GM12875 (cell line): ENCODE data around the gene CLSTN3.

Experiments used
- H3K4me3 ChIP-seq: one replicate; pipeline ENCODE4 v1.5.1; 2011; ENCODE audit warnings: low read depth, low read length, control low read depth
- TF ChIP-seq, protein P1 (sequence below): IDR thresholded peaks from 2 replicates; pipeline ENCODE4 v1.5.1; 2011; ENCODE audit warnings: low read depth, mild to moderate bottlenecking, control low read depth, inconsistent platforms, low read length, moderate library complexity, borderline replicate concordance; ENCODE audit not compliant: insufficient read depth

CLSTN3 gene

GRCh38 chr12:7096979-7097378 lies 33.2 kb upstream of the CLSTN3 start:
- TF ChIP-seq, protein P1, sequence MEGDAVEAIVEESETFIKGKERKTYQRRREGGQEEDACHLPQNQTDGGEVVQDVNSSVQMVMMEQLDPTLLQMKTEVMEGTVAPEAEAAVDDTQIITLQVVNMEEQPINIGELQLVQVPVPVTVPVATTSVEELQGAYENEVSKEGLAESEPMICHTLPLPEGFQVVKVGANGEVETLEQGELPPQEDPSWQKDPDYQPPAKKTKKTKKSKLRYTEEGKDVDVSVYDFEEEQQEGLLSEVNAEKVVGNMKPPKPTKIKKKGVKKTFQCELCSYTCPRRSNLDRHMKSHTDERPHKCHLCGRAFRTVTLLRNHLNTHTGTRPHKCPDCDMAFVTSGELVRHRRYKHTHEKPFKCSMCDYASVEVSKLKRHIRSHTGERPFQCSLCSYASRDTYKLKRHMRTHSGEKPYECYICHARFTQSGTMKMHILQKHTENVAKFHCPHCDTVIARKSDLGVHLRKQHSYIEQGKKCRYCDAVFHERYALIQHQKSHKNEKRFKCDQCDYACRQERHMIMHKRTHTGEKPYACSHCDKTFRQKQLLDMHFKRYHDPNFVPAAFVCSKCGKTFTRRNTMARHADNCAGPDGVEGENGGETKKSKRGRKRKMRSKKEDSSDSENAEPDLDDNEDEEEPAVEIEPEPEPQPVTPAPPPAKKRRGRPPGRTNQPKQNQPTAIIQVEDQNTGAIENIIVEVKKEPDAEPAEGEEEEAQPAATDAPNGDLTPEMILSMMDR, result no peak

GRCh38 chr12:7099290-7099996 lies 30.7 kb upstream of the CLSTN3 start:
- TF ChIP-seq, protein P1, result no peak
- H3K4me3 ChIP-seq, result no peak overlapping the region

More at GRCh38 chr12:7096979-7097378, 33.2 kb upstream of the CLSTN3 start:
- H3K4me3 ChIP-seq, result no peak overlapping the region

GRCh38 chr12:7100239-7100638 lies 29.9 kb upstream of the CLSTN3 start:
- no peak overlapping the region for H3K4me3 ChIP-seq

DNA sequence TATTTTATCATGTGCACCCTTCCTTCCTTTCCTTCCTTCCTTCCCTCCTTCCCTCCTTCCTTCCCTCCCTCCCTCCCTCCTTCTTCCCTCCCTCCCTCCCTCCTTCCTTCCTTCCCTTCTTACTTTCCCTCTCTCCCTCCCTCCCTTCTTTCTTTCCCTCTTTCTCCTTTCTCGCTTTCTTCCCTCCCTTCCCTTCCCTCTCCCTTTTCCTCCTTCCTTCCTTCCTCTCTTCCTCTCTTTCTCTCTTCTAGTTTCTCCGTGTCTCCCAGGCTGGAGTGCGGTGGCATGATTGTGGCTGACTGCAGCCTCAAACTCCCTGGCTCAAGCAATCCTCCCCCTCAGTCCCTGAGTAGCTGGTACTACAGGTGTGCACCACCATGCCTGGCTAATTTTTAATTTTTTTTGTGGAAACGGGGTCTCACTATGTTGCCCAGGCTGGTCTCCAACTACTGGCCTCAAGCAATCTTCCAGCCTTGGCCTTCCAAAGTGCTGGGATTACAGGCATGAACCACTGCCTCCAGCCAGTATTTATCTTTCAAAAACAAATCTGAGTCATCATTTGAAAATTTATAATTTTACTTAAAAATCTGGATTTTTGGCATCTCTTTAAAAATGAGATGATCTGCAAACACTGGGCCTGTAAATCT lies 29.0 kb upstream of the CLSTN3 start:
- TF ChIP-seq, protein P1, result no peak
- H3K4me3 ChIP-seq, result no peak overlapping the region

More at GRCh38 chr12:7100239-7100638, 29.9 kb upstream of the CLSTN3 start:
- TF ChIP-seq, protein P1, result no peak

GRCh38 chr12:7101694-7102131 lies 28.5 kb upstream of the CLSTN3 start:
- H3K4me3 ChIP-seq, result no peak overlapping the region
- TF ChIP-seq, protein P1, result no peak

GRCh38 chr12:7102582-7102981 lies 27.6 kb upstream of the CLSTN3 start:
- TF ChIP-seq, protein P1, result no peak
- H3K4me3 ChIP-seq, result no peak overlapping the region
